ENCODE measurements around the gene TNFRSF4. TPM values are rescaled to one million over a fixed set of nuclear protein-coding genes. Genes with fewer than 3 reads are reported as not detected.

Gene TNFRSF4
- total RNA-seq, 1 experiment from 2014 or later, result 0.62 TPM

GRCh38 chr1:1223891-1224290 lies 9.9 kb upstream of the TNFRSF4 start:
- in situ Hi-C loops (cut with HindIII; ENCODE audit: low pct_unique_long_range_greater_than_20kb, low sequenced_read_pairs), result no loop called here
- Histone ChIP-seq H3K27me3 (ENCODE audit: control insufficient read depth, insufficient read depth, low read length) (no peaks in the 10 kb centered on the region), H3K4me1 (ENCODE audit: control insufficient read depth, insufficient read depth, low read length) (no peaks in the 10 kb centered on the region), H3K36me3 (ENCODE audit: control insufficient read depth, insufficient read depth, low read length) (no peaks in the 10 kb centered on the region), H3K4me3 (ENCODE audit: low read depth in 2 of 2, low read length in 2 of 2) (no peak overlapping the region), H3K27ac (ENCODE audit: low read length) (no peak overlapping the region), H3K9me3 (ENCODE audit: control insufficient read depth, insufficient read depth, low read depth, low read length) (no peaks in the 10 kb centered on the region)
- BruUV-seq (replicated peaks), result no TSS peak
- ChIA-PET POLR2A (no interaction called here), CTCF (no interaction called here)
- DNase-seq (ENCODE audit: low read depth, low spot score) (no peak), ATAC-seq (no peak)
- intact Hi-C loops (cut with micrococcal nuclease; ENCODE audit: unreplicated experiment), result no loop called here
- no peak for TF ChIP-seq POLR2AphosphoS5 (IDR thresholded peaks at IDR 0.05; ENCODE audit: low read depth, low read length)
- no peak for TF ChIP-seq CTCF (IDR thresholded peaks at IDR 0.05)
- no peak for TF ChIP-seq REST (IDR thresholded peaks at IDR 0.05; ENCODE audit: insufficient read depth in 1 of 2, low read depth in 2 of 2, low read length in 1 of 2)
- no peak for TF ChIP-seq TCF7L2 (IDR thresholded peaks at IDR 0.05; ENCODE audit: low read depth, low read length)

GRCh38 chr1:1223321-1223720 lies 9.4 kb upstream of the TNFRSF4 start:
- DNase-seq (ENCODE audit: low read depth, low spot score), result no peak
- CTCF ChIA-PET, result no interaction called here
- Histone ChIP-seq H3K4me1 (ENCODE audit: control insufficient read depth, insufficient read depth, low read length) (no peaks in the 10 kb centered on the region), H3K9me3 (ENCODE audit: control insufficient read depth, insufficient read depth, low read depth, low read length) (no peaks in the 10 kb centered on the region), H3K4me3 (ENCODE audit: low read depth in 2 of 2, low read length in 2 of 2) (no peak overlapping the region), H3K27me3 (ENCODE audit: control insufficient read depth, insufficient read depth, low read length) (no peaks in the 10 kb centered on the region), H3K27ac (ENCODE audit: low read length) (no peak overlapping the region), H3K36me3 (ENCODE audit: control insufficient read depth, insufficient read depth, low read length) (peaks cover under 1% of the 10 kb centered on the region; the same call in 1 of the 2 replicates)
- intact Hi-C loops (cut with micrococcal nuclease; ENCODE audit: unreplicated experiment) (no loop called here), in situ Hi-C loops (cut with HindIII; ENCODE audit: low pct_unique_long_range_greater_than_20kb, low sequenced_read_pairs) (no loop called here)
- TF ChIP-seq POLR2AphosphoS5 (IDR thresholded peaks at IDR 0.05; ENCODE audit: low read depth, low read length), result no peak
- TF ChIP-seq REST (IDR thresholded peaks at IDR 0.05; ENCODE audit: insufficient read depth in 1 of 2, low read depth in 2 of 2, low read length in 1 of 2), result no peak
- no peak for TF ChIP-seq TCF7L2 (IDR thresholded peaks at IDR 0.05; ENCODE audit: low read depth, low read length)
- TF ChIP-seq SIN3A (IDR thresholded peaks at IDR 0.05; ENCODE audit: borderline replicate concordance, insufficient read depth, low read depth, low read length), result no peak
- no peak for TF ChIP-seq CTCF (IDR thresholded peaks at IDR 0.05)
- POLR2A ChIA-PET, result no interaction called here
- BruUV-seq (replicated peaks), result no TSS peak
- ATAC-seq, result no peak

All from Panc1 (cell line).